ENCODE measurements around the gene GMPR2. TPM values are rescaled to one million over a fixed set of nuclear protein-coding genes. Genes with fewer than 3 reads are reported as not detected.

Gene GMPR2
- polyA plus RNA-seq, 3 donors = 84.4 to 84.7 (median 84.5) TPM

DNA sequence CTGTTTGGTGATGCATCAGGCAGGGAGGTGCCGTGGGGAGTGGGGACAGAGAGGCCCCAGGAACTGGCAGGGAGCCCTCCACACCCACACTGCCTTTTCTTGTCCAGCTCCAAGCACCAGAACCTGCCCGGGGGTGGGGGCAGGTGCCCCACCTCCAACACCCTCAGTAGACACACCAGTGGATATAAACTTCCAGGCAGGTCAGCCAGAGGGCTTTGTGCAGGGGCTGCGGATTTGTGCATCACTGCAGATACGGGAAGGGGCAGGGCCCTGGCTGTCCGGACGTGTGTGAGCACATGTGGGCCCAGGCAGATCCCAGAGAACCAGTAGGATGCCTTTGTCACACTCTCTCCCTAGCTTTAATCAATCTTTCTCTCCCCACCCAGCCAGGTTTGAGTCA, 31.6 kb downstream of the GMPR2 start:
- H3K27me3 Mint-ChIP-seq (ENCODE audit: low read depth in 3 of 3) = peaks cover 0 to 3% (median 2%) of the 10 kb centered on the region in 3 donors
- no peaks in the 10 kb centered on the region for H3K9me3 Mint-ChIP-seq
- H3K27ac ChIP-seq (ENCODE audit: low read depth in 1 of 2, low read length in 2 of 2) = no peak overlapping the region
- H3K4me1 ChIP-seq (ENCODE audit: control insufficient read depth in 1 of 2, insufficient read depth in 2 of 2, low read length in 2 of 2) = no peaks in the 10 kb centered on the region
- H3K4me3 Mint-ChIP-seq = no peak overlapping the region
- no peak for DNase-seq
- H3K4me1 Mint-ChIP-seq = peaks cover 6% of the 10 kb centered on the region
- H2AFZ ChIP-seq (ENCODE audit: insufficient read depth, low read depth, low read length, poor library complexity, severe bottlenecking) = no peak overlapping the region
- H3K9me3 ChIP-seq (replicated peaks in 1 of 2; ENCODE audit: control insufficient read depth in 1 of 2, insufficient read depth in 1 of 2, low read length in 2 of 2) = no peaks in the 10 kb centered on the region
- WGBS (ENCODE audit: insufficient coverage) = 98% methylated on average over 5 of the region's 6 CpGs
- no peaks in the 10 kb centered on the region for H3K27me3 ChIP-seq (ENCODE audit: control insufficient read depth in 2 of 2, insufficient read depth in 2 of 2, low read length in 2 of 2)
- H3K9ac ChIP-seq (ENCODE audit: insufficient read depth, low read length, poor library complexity, severe bottlenecking) = no peak overlapping the region
- H4K20me1 ChIP-seq (ENCODE audit: insufficient read depth, low read length) = no peaks in the 10 kb centered on the region
- no peak overlapping the region for H3K4me3 ChIP-seq (replicated peaks in 1 of 3; ENCODE audit: low read depth in 2 of 3, low read length in 3 of 3)
- no peaks in the 10 kb centered on the region for H3K79me2 ChIP-seq (ENCODE audit: insufficient read depth, low read length)
- no peak overlapping the region for H3K4me2 ChIP-seq (replicated peaks; ENCODE audit: extremely low read depth, low read length, poor library complexity, severe bottlenecking)
- peaks cover 70 to 91% of the 10 kb centered on the region in 2 donors for H3K36me3 Mint-ChIP-seq
- intact Hi-C loops (cut with micrococcal nuclease) = no loop called here
- H3K36me3 ChIP-seq (replicated peaks in 1 of 2; ENCODE audit: control insufficient read depth in 1 of 2, insufficient read depth in 2 of 2, low read length in 2 of 2) = peaks cover 65 to 94% of the 10 kb centered on the region in 2 donors
- peak overlapping the region in 2 of 7 donors; percentile 42 to 60 for H3K27ac Mint-ChIP-seq
- TF ChIP-seq CTCF (IDR thresholded peaks at IDR 0.05) = no peak

GRCh38 chr14:24266344-24267244, 33.9 kb downstream of the GMPR2 start:
- H3K36me3 ChIP-seq (replicated peaks in 1 of 2; ENCODE audit: control insufficient read depth in 1 of 2, insufficient read depth in 2 of 2, low read length in 2 of 2) = peaks cover 61 to 79% of the 10 kb centered on the region in 2 donors
- peaks cover 7 to 11% of the 10 kb centered on the region in 2 donors for H3K4me1 ChIP-seq (ENCODE audit: control insufficient read depth in 1 of 2, insufficient read depth in 2 of 2, low read length in 2 of 2)
- no peaks in the 10 kb centered on the region for H4K20me1 ChIP-seq (ENCODE audit: insufficient read depth, low read length)
- no peak overlapping the region for H2AFZ ChIP-seq (ENCODE audit: insufficient read depth, low read depth, low read length, poor library complexity, severe bottlenecking)
- TF ChIP-seq CTCF (IDR thresholded peaks at IDR 0.05) = no peak
- intact Hi-C loops (cut with micrococcal nuclease) = no loop called here
- Mint-ChIP-seq H3K27me3 (ENCODE audit: low read depth in 3 of 3) (peaks cover 0 to 3% (median 2%) of the 10 kb centered on the region in 3 donors), H3K9me3 (peaks cover 0 to 2% (median 0%) of the 10 kb centered on the region in 7 donors), H3K27ac (peak overlapping the region in 4 of 7 donors; percentile 13 to 61 (median 58)), H3K36me3 (peaks cover 62 to 77% of the 10 kb centered on the region in 2 donors), H3K4me1 (peaks cover 13% of the 10 kb centered on the region), H3K4me3 (no peak overlapping the region)
- peaks cover 20% of the 10 kb centered on the region for H3K79me2 ChIP-seq (ENCODE audit: insufficient read depth, low read length)
- H3K27ac ChIP-seq (ENCODE audit: low read depth in 1 of 2, low read length in 2 of 2) = no peak overlapping the region
- no peak overlapping the region for H3K9ac ChIP-seq (ENCODE audit: insufficient read depth, low read length, poor library complexity, severe bottlenecking)
- WGBS (ENCODE audit: insufficient coverage) = 89% methylated on average over 18 of the region's 18 CpGs
- no peak for DNase-seq
- no peak overlapping the region for H3K4me2 ChIP-seq (replicated peaks; ENCODE audit: extremely low read depth, low read length, poor library complexity, severe bottlenecking)
- H3K9me3 ChIP-seq (replicated peaks in 1 of 2; ENCODE audit: control insufficient read depth in 1 of 2, insufficient read depth in 1 of 2, low read length in 2 of 2) = no peaks in the 10 kb centered on the region
- no peak overlapping the region for H3K4me3 ChIP-seq (replicated peaks in 1 of 3; ENCODE audit: low read depth in 2 of 3, low read length in 3 of 3)
- H3K27me3 ChIP-seq (ENCODE audit: control insufficient read depth in 2 of 2, insufficient read depth in 2 of 2, low read length in 2 of 2) = no peaks in the 10 kb centered on the region

All from CD14-positive monocyte (primary cell).